GM23338 (cell line): Measurements from ENCODE around the gene ACOT6.
"Not testable (repeated sequence)": the region's sequence is repeated elsewhere in the genome, so short reads cannot be mapped to it uniquely, and the experiment has no call there.

Experiments used
- CREB1 ChIP-seq: fragments of 250-450 bp; sonication (Bioruptor Pico); IDR thresholded peaks from 2 replicates; pipeline ENCODE4 v1.5.0; 2020; ENCODE audit warnings: low read depth, mild to moderate bottlenecking, moderate library complexity
- EZH2 ChIP-seq: fragments of 200-600 bp; sonication (generic); IDR thresholded peaks from one replicate; pipeline ENCODE4 v1.8.0; 2017; ENCODE audit warnings: antibody characterized with exemption, mild to moderate bottlenecking, low read depth; ENCODE audit not compliant: unreplicated experiment
- EZH2phosphoT487 ChIP-seq: fragments of 200-600 bp; sonication (generic); IDR thresholded peaks from one replicate; pipeline ENCODE4 v1.8.1; 2018; ENCODE audit warnings: antibody characterized with exemption; ENCODE audit not compliant: unreplicated experiment
- JUNB ChIP-seq: IDR thresholded peaks from one replicate; pipeline ENCODE4 v1.6.1; 2016; ENCODE audit warnings: antibody characterized with exemption; ENCODE audit not compliant: unreplicated experiment
- NANOG ChIP-seq: IDR thresholded peaks from 2 replicates; pipeline ENCODE4 v1.6.1; 2016; ENCODE audit warnings: antibody characterized with exemption, borderline replicate concordance
- POLR2AphosphoS5 ChIP-seq: IDR thresholded peaks from 2 replicates; pipeline ENCODE4 v1.6.1; 2016; ENCODE audit warnings: antibody characterized with exemption, low read depth
- STAT1 ChIP-seq: IDR thresholded peaks from one replicate; pipeline ENCODE4 v1.6.1; 2016; ENCODE audit warnings: antibody characterized with exemption; ENCODE audit not compliant: unreplicated experiment
- ZNF114 ChIP-seq: fragments of 250-450 bp; sonication (Bioruptor Pico); IDR thresholded peaks from 2 replicates; pipeline ENCODE4 v1.5.0; 2020; ENCODE audit warnings: mild to moderate bottlenecking, moderate library complexity
- ZNF331 ChIP-seq: fragments of 250-450 bp; sonication (Bioruptor Pico); IDR thresholded peaks from 2 replicates; pipeline ENCODE4 v1.5.0; 2020; ENCODE audit warnings: low read depth, mild to moderate bottlenecking, moderate library complexity
- TF ChIP-seq, protein P1 (sequence below), 2 experiments: fragments of 200-600 bp in 1 of 2; sonication (generic) in 1 of 2; conservative IDR thresholded peaks; 2 replicates each; pipeline versions ENCODE4 v1.5.1 to v1.6.1; 2016 to 2017; ENCODE audit warnings: antibody characterized with exemption in 2 of 2, low read depth in 2 of 2, mild to moderate bottlenecking in 2 of 2, moderate library complexity in 1 of 2
- TF ChIP-seq, protein P2 (sequence below): IDR thresholded peaks from one replicate; pipeline ENCODE4 v1.6.1; 2018; ENCODE audit warnings: antibody characterized with exemption; ENCODE audit not compliant: unreplicated experiment
- TF ChIP-seq, protein P3 (sequence below): IDR thresholded peaks from 2 replicates; pipeline ENCODE4 v1.6.1; 2016; ENCODE audit warnings: antibody characterized with exemption
- TF ChIP-seq, protein P4 (sequence below): fragments of 250-450 bp; sonication (Bioruptor Pico); IDR thresholded peaks from 2 replicates; pipeline ENCODE4 v1.5.0; 2020; ENCODE audit warnings: mild to moderate bottlenecking, moderate library complexity

DNA sequence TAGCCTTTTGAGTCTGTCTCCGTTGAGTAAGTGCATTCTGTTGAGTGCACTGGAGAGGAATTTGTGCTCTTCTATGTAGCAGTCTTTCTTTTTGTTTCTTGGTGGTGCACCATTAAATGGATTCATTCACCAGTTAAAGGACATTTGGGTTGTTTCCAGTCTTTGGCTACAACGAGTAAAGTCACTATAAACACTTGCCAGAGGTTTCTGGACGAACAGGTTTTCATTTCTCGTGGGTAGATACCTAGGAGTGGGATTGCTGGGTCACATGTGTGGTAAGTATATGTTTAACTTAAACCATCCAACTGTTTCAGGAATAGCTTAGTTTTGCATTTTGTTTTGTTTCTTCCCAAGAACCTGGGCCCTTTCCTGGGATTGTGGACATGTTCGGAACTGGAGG, 39.3 kb upstream of the ACOT6 start:
- TF ChIP-seq, protein P1, sequence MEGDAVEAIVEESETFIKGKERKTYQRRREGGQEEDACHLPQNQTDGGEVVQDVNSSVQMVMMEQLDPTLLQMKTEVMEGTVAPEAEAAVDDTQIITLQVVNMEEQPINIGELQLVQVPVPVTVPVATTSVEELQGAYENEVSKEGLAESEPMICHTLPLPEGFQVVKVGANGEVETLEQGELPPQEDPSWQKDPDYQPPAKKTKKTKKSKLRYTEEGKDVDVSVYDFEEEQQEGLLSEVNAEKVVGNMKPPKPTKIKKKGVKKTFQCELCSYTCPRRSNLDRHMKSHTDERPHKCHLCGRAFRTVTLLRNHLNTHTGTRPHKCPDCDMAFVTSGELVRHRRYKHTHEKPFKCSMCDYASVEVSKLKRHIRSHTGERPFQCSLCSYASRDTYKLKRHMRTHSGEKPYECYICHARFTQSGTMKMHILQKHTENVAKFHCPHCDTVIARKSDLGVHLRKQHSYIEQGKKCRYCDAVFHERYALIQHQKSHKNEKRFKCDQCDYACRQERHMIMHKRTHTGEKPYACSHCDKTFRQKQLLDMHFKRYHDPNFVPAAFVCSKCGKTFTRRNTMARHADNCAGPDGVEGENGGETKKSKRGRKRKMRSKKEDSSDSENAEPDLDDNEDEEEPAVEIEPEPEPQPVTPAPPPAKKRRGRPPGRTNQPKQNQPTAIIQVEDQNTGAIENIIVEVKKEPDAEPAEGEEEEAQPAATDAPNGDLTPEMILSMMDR (conservative IDR thresholded peaks at IDR 0.05; ENCODE audit: low read depth in 2 of 2) = not testable (repeated sequence)
- not testable (repeated sequence) for TF ChIP-seq EZH2phosphoT487; POLR2AphosphoS5; NANOG; JUNB; EZH2; CREB1; STAT1; ZNF331; ZNF114 (CRISPR knock-in tag)
- TF ChIP-seq, protein P2, sequence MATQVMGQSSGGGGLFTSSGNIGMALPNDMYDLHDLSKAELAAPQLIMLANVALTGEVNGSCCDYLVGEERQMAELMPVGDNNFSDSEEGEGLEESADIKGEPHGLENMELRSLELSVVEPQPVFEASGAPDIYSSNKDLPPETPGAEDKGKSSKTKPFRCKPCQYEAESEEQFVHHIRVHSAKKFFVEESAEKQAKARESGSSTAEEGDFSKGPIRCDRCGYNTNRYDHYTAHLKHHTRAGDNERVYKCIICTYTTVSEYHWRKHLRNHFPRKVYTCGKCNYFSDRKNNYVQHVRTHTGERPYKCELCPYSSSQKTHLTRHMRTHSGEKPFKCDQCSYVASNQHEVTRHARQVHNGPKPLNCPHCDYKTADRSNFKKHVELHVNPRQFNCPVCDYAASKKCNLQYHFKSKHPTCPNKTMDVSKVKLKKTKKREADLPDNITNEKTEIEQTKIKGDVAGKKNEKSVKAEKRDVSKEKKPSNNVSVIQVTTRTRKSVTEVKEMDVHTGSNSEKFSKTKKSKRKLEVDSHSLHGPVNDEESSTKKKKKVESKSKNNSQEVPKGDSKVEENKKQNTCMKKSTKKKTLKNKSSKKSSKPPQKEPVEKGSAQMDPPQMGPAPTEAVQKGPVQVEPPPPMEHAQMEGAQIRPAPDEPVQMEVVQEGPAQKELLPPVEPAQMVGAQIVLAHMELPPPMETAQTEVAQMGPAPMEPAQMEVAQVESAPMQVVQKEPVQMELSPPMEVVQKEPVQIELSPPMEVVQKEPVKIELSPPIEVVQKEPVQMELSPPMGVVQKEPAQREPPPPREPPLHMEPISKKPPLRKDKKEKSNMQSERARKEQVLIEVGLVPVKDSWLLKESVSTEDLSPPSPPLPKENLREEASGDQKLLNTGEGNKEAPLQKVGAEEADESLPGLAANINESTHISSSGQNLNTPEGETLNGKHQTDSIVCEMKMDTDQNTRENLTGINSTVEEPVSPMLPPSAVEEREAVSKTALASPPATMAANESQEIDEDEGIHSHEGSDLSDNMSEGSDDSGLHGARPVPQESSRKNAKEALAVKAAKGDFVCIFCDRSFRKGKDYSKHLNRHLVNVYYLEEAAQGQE = not testable (repeated sequence)
- TF ChIP-seq, protein P3, sequence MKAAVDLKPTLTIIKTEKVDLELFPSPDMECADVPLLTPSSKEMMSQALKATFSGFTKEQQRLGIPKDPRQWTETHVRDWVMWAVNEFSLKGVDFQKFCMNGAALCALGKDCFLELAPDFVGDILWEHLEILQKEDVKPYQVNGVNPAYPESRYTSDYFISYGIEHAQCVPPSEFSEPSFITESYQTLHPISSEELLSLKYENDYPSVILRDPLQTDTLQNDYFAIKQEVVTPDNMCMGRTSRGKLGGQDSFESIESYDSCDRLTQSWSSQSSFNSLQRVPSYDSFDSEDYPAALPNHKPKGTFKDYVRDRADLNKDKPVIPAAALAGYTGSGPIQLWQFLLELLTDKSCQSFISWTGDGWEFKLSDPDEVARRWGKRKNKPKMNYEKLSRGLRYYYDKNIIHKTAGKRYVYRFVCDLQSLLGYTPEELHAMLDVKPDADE = not testable (repeated sequence)
- TF ChIP-seq, protein P4, sequence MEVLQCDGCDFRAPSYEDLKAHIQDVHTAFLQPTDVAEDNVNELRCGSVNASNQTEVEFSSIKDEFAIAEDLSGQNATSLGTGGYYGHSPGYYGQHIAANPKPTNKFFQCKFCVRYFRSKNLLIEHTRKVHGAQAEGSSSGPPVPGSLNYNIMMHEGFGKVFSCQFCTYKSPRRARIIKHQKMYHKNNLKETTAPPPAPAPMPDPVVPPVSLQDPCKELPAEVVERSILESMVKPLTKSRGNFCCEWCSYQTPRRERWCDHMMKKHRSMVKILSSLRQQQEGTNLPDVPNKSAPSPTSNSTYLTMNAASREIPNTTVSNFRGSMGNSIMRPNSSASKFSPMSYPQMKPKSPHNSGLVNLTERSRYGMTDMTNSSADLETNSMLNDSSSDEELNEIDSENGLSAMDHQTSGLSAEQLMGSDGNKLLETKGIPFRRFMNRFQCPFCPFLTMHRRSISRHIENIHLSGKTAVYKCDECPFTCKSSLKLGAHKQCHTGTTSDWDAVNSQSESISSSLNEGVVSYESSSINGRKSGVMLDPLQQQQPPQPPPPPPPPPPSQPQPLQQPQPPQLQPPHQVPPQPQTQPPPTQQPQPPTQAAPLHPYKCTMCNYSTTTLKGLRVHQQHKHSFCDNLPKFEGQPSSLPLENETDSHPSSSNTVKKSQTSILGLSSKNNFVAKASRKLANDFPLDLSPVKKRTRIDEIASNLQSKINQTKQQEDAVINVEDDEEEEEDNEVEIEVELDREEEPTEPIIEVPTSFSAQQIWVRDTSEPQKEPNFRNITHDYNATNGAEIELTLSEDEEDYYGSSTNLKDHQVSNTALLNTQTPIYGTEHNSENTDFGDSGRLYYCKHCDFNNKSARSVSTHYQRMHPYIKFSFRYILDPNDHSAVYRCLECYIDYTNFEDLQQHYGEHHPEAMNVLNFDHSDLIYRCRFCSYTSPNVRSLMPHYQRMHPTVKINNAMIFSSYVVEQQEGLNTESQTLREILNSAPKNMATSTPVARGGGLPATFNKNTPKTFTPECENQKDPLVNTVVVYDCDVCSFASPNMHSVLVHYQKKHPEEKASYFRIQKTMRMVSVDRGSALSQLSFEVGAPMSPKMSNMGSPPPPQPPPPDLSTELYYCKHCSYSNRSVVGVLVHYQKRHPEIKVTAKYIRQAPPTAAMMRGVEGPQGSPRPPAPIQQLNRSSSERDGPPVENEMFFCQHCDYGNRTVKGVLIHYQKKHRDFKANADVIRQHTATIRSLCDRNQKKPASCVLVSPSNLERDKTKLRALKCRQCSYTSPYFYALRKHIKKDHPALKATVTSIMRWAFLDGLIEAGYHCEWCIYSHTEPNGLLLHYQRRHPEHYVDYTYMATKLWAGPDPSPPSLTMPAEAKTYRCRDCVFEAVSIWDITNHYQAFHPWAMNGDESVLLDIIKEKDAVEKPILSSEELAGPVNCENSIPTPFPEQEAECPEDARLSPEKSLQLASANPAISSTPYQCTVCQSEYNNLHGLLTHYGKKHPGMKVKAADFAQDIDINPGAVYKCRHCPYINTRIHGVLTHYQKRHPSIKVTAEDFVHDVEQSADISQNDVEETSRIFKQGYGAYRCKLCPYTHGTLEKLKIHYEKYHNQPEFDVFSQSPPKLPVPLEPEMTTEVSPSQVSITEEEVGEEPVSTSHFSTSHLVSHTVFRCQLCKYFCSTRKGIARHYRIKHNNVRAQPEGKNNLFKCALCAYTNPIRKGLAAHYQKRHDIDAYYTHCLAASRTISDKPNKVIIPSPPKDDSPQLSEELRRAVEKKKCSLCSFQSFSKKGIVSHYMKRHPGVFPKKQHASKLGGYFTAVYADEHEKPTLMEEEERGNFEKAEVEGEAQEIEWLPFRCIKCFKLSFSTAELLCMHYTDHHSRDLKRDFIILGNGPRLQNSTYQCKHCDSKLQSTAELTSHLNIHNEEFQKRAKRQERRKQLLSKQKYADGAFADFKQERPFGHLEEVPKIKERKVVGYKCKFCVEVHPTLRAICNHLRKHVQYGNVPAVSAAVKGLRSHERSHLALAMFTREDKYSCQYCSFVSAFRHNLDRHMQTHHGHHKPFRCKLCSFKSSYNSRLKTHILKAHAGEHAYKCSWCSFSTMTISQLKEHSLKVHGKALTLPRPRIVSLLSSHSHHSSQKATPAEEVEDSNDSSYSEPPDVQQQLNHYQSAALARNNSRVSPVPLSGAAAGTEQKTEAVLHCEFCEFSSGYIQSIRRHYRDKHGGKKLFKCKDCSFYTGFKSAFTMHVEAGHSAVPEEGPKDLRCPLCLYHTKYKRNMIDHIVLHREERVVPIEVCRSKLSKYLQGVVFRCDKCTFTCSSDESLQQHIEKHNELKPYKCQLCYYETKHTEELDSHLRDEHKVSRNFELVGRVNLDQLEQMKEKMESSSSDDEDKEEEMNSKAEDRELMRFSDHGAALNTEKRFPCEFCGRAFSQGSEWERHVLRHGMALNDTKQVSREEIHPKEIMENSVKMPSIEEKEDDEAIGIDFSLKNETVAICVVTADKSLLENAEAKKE (CRISPR knock-in tag) = not testable (repeated sequence)
